ENCODE results near the gene STAT4.

The STAT4 gene

GRCh38 chr2:190994148-190994547 lies 156.6 kb downstream of the STAT4 start:
- no peak for DNase-seq (ENCODE audit: low spot score)

GRCh38 chr2:190993292-190993643 lies 157.5 kb downstream of the STAT4 start:
- no peak for DNase-seq (ENCODE audit: low spot score)

DNA sequence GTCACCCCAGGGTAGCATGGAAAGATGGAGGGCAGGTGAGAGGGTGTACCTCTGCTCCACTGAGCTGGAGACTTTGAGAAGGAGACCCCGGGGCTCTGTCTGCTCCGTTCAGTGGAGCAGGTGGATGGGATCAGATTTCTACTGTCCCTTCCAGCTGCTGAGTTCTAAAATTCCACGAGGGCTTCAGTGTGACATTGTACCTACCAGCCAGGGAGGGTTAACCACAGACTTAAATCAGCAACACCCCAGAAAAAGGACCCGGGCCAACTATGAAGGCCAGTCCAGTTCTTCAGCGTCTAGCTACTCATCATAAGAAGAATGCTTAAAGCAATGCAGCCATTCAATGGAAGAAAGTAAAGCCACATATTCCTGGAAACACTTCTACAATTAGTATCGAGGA lies 160.7 kb downstream of the STAT4 start:
- no peak for DNase-seq (ENCODE audit: low spot score)

- no peak for DNase-seq (ENCODE audit: low spot score)
Measured at GRCh38 chr2:190988910-190989309, 161.9 kb downstream of the STAT4 start.

- no peak for DNase-seq (ENCODE audit: low spot score)
Measured at GRCh38 chr2:190987938-190988337, 162.9 kb downstream of the STAT4 start.

GRCh38 chr2:190987116-190987515 lies 163.7 kb downstream of the STAT4 start:
- no peak for DNase-seq (ENCODE audit: low spot score)

DNA sequence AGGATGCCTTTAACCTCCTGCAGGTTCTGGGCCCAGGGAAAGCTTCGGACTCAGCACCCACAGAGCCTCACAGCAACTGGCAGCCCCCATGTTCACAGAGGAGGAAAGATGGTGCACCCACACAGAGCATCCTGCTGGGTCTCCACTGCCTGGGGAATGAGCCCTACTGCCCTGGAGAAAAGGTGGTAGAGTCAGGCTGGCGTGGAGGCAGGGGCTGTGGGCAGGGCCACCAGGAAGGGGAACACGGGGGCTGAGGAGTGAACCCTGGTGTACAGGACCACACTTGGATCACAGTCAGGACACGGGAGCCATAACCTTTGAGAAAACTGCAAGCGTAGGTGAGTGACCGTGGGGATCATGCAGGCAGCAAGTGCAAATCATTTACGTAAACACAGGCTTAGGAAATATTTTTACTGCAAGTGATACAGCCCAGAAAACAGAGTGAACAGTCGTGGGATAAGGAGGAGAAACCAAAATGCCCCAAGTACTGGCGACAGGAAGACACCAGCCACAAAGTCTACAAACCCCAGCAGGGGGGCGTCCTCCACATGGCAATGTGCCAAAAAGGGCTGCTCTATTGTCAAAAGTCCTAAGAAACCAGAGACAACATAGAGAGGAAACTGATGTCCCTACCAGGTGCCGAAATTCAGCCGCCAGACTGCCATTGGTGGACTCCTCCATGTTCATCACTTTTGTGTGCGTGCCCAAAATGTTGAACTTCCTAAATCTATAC lies 164.4 kb downstream of the STAT4 start:
- no peak for DNase-seq (ENCODE audit: low spot score)

- peak; percentile 16 for DNase-seq (ENCODE audit: low spot score)
Measured at GRCh38 chr2:190984595-190984994, 166.2 kb downstream of the STAT4 start.

DNA sequence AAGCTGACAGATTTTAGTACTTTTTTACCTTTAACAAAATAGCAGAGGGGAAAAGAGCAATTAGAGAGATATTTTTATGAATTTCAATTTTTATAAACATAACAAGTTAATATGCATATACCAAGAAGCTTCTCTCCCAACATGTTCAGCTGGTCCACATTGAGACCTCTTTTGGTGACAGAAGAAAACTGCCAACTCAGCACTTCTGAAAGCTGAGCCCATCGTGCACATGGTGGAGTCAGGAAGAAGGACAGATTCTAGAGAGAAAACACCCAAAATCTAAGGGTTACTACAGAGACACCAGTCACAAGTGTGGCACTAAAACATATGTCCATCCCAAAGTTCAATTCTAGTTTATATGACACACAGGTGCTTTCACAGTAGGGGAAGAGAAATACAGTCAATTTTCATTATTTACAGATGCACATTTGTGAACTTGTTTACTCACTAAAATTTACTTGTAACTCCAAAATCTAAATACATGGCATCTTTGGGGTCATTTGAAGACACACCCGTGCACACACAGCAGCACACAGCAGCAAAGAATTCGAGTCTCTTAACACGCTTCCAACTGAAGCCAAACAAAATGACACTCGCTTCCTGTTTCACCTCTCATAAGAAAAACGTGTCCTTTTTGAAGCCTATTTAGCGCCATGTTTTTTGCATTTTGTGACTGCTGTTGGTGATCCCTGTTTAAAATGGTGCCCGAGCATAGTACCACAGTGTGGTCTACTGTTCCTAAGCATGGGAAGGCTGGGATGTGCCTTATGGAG lies 168.3 kb downstream of the STAT4 start:
- no peak for DNase-seq (ENCODE audit: low spot score)

DNA sequence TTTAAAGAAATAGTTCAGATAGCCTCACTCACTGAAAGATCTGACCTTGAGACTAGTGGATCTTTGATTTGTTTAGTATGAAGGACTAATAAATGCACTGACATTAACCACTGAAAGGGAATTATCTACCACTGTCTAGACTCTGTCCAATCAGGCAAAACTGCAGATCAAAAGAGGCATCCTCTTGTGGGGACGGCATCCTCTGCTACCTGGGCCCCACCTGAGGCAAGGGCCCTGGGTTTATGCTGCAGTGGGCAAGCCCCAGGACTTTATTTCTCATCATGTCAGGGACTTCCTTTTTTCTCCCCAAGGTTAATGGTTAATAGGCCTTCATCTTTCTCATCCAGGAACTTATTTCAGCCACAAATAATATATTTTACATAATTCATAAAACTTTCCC lies 169.1 kb downstream of the STAT4 start:
- DNase-seq (ENCODE audit: low spot score), result no peak

- DNase-seq (ENCODE audit: low spot score), result no peak
Measured at GRCh38 chr2:190981333-190981732, 169.5 kb downstream of the STAT4 start.

DNA sequence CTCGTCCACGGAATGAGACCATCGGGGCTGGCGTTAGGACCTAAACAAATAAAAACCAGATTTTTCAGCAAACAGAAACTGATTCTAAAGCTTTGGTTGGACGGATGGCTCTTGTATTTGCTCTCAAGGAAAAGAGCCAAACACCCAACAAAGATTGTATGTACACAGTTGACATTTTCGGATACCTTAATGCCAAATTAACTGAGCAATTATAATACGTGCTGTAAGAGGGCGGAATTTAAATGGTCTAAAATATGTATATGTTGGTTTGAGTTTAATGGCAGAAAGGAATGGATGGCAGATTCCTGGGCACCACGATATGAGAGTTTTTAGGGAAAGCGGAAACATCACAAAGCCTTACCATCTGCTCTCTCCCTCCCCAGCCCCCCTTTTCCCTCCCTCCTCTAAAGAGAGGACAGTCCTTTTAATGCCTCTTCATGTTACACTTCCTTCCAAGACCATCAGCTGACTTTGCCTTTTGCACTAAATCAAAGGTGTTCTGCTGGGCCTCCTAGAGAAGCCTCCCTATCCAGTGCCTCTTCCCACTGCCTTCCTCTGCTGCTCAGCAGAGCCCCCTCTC lies 170.1 kb downstream of the STAT4 start:
- no peak for DNase-seq (ENCODE audit: low spot score)

DNA sequence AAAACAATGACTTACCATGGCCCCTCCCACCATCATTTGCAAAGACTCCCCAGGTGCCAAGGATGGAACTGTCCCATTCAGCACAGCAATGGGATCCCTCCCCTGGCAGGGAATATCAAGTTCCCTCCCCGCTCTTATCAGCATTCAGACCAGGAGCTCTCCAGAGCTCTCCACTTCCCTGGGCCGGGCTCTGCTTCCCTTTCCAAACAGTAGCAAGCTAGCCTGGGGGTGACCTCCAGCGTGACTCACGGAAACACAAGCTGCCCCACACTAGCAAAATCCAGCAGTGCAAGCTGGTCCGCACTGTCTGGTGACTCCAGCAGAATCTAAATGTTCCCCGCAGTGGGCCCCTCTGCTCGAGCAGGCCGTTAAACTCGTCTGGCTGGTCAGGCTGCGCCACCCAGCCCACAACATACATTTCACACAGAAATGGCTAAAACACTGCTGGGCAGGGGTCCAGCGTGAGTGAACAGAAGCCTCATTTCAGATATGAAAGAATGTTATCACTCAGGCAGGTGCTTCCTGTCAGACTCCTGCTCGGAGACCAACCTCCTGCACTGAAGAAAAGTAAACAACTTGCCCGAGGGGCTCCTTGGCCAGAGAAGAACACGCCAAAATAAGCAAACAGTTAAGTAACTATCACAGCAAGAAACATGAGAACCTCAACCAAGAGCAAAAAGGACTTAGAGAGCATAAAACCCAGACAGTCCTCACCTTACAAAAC lies 170.7 kb downstream of the STAT4 start:
- DNase-seq (ENCODE audit: low spot score), result no peak
